RPMI8226 (cell line): Measurements from ENCODE around the gene MMP7.

Experiments
- DNase-seq: peaks from one replicate; pipeline ENCODE4 v3.0.0-alpha.2; 2015

Gene MMP7

GRCh38 chr11:102530558-102530957 is at the start of gene MMP7:
Gene MMP7 (minus strand): TSS chr11:102530747. CDS start chr11:102530700, 47 bp downstream.
- DNase-seq, result no peak

- DNase-seq, result no peak
These were observed 47.2 kb upstream of the MMP7 start for GRCh38 chr11:102577723-102578122.

GRCh38 chr11:102577182-102577581 is 46.6 kb upstream of the MMP7 start:
- DNase-seq, result no peak

GRCh38 chr11:102576350-102576749 is 45.8 kb upstream of the MMP7 start:
- DNase-seq, result no peak

- no peak for DNase-seq
These were observed 44.5 kb upstream of the MMP7 start for GRCh38 chr11:102575012-102575411.

GRCh38 chr11:102573851-102574250 is 43.3 kb upstream of the MMP7 start:
- no peak for DNase-seq

GRCh38 chr11:102572554-102573220 is 42.1 kb upstream of the MMP7 start:
- DNase-seq, result no peak

GRCh38 chr11:102568851-102569250 is 38.3 kb upstream of the MMP7 start:
- DNase-seq, result no peak

- no peak for DNase-seq
These were observed 35.6 kb upstream of the MMP7 start for GRCh38 chr11:102566112-102566511.

- DNase-seq, result peak; percentile 12
These were observed 33.6 kb upstream of the MMP7 start for GRCh38 chr11:102564110-102564509.

GRCh38 chr11:102561636-102562035 is 31.1 kb upstream of the MMP7 start:
- no peak for DNase-seq

GRCh38 chr11:102560555-102561011 is 30.0 kb upstream of the MMP7 start:
- peak; percentile 65 for DNase-seq

- DNase-seq, result peak; percentile 9
These were observed 29.3 kb upstream of the MMP7 start for GRCh38 chr11:102559839-102560238.

- no peak for DNase-seq
These were observed 24.5 kb upstream of the MMP7 start for GRCh38 chr11:102555091-102555490.

GRCh38 chr11:102553835-102554282 is 23.3 kb upstream of the MMP7 start:
- DNase-seq, result no peak

GRCh38 chr11:102552447-102553194 is 22.1 kb upstream of the MMP7 start:
- DNase-seq, result no peak

- no peak for DNase-seq
These were observed 21.5 kb upstream of the MMP7 start for GRCh38 chr11:102552020-102552419.

- no peak for DNase-seq
These were observed 20.7 kb upstream of the MMP7 start for GRCh38 chr11:102551169-102551781.

GRCh38 chr11:102546923-102547471 is 16.4 kb upstream of the MMP7 start:
- no peak for DNase-seq

- DNase-seq, result no peak
These were observed 15.9 kb upstream of the MMP7 start for GRCh38 chr11:102546427-102546826.

- no peak for DNase-seq
These were observed 15.2 kb upstream of the MMP7 start for GRCh38 chr11:102545701-102546100.

- DNase-seq, result no peak
These were observed 14.0 kb upstream of the MMP7 start for GRCh38 chr11:102544594-102544993.

GRCh38 chr11:102539567-102539966 is 9.0 kb upstream of the MMP7 start:
- no peak for DNase-seq

GRCh38 chr11:102538932-102539331 is 8.4 kb upstream of the MMP7 start:
- DNase-seq, result no peak
